ENCODE measurements around the gene ARL6IP4. TPM values are rescaled to one million over a fixed set of nuclear protein-coding genes. Genes with fewer than 3 reads are reported as not detected.

ARL6IP4 gene
- total RNA-seq, 1 donor from 2014 or later = 163 TPM

DNA sequence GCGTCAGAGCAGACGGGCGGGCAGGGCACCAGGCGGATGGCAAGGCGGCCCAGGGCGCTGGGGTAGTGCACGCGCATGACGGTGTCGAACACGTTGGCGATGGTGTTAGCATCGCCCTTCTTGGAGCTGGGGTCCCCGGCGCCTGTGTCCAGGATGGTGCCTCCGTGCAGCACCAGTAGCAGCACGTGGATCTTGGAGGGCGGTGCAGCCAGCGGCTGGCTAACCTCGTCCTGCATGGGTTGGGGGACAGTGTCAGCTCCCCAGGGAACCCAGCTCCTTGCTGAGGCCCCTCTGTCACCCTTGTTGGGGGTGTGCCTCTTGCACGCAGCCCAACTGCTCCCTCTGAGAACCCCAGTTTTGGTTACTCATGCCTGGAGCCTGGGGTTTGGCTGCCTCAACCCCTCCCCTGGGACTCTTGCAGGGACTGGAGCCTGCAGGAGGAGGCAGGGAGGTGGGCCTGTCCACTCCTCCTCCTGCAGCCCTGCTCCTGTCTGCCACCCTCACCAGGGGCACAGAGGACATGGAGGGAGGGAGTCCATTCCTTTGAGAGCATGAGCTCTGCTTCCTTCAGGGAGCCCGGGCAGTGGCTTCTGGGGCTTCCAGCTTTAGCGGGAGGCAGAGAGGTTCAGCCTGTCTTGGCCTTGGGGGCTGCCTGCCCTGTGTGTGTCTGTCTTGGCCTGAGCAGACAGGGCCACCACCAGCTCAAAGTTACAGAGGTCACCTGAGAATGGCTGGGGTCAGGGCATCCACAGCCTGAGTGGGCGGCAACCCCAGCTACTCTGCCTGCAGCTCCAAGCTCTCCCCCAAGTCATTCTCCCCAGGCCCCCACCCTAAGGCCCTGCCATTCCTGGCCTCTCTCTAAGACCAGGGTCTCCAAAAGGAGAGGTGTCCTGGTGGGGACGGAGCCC lies 17.1 kb downstream of the ARL6IP4 start:
- Mint-ChIP-seq H3K4me1 (peaks cover 4% of the 10 kb centered on the region), H3K9me3 (no peaks in the 10 kb centered on the region), H3K4me3 (no peak overlapping the region), H3K27me3 (no peaks in the 10 kb centered on the region), H3K36me3 (ENCODE audit: low read depth) (peaks cover 2% of the 10 kb centered on the region), H3K27ac (no peak overlapping the region)
- no peak for DNase-seq
- TF ChIP-seq, protein P1, sequence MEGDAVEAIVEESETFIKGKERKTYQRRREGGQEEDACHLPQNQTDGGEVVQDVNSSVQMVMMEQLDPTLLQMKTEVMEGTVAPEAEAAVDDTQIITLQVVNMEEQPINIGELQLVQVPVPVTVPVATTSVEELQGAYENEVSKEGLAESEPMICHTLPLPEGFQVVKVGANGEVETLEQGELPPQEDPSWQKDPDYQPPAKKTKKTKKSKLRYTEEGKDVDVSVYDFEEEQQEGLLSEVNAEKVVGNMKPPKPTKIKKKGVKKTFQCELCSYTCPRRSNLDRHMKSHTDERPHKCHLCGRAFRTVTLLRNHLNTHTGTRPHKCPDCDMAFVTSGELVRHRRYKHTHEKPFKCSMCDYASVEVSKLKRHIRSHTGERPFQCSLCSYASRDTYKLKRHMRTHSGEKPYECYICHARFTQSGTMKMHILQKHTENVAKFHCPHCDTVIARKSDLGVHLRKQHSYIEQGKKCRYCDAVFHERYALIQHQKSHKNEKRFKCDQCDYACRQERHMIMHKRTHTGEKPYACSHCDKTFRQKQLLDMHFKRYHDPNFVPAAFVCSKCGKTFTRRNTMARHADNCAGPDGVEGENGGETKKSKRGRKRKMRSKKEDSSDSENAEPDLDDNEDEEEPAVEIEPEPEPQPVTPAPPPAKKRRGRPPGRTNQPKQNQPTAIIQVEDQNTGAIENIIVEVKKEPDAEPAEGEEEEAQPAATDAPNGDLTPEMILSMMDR (IDR thresholded peaks at IDR 0.05) = no peak
- intact Hi-C loops (cut with micrococcal nuclease) = no loop called here
- POLR2A ChIA-PET = no interaction called here
- no peak for ATAC-seq (ENCODE audit: low read depth)
- CTCF ChIA-PET = no interaction called here

GRCh38 chr12:122998316-122998715 lies 17.8 kb downstream of the ARL6IP4 start:
- no peaks in the 10 kb centered on the region for H3K27me3 Mint-ChIP-seq
- CTCF ChIA-PET = no interaction called here
- H3K36me3 Mint-ChIP-seq (ENCODE audit: low read depth) = peaks cover 2% of the 10 kb centered on the region
- DNase-seq (no peak), ATAC-seq (ENCODE audit: low read depth) (no peak)
- peaks cover 3% of the 10 kb centered on the region for H3K4me1 Mint-ChIP-seq
- POLR2A ChIA-PET = interaction anchor here (0.7 kb wide), 1 partner anchor 32 kb away, joined by 4 read pairs; no protein-coding TSS in a partner anchor
- H3K4me3 Mint-ChIP-seq = no peak overlapping the region
- intact Hi-C loops (cut with micrococcal nuclease) = no loop called here
- TF ChIP-seq, protein P1 (IDR thresholded peaks at IDR 0.05) = no peak
- H3K9me3 Mint-ChIP-seq = no peaks in the 10 kb centered on the region
- no peak overlapping the region for H3K27ac Mint-ChIP-seq

DNA sequence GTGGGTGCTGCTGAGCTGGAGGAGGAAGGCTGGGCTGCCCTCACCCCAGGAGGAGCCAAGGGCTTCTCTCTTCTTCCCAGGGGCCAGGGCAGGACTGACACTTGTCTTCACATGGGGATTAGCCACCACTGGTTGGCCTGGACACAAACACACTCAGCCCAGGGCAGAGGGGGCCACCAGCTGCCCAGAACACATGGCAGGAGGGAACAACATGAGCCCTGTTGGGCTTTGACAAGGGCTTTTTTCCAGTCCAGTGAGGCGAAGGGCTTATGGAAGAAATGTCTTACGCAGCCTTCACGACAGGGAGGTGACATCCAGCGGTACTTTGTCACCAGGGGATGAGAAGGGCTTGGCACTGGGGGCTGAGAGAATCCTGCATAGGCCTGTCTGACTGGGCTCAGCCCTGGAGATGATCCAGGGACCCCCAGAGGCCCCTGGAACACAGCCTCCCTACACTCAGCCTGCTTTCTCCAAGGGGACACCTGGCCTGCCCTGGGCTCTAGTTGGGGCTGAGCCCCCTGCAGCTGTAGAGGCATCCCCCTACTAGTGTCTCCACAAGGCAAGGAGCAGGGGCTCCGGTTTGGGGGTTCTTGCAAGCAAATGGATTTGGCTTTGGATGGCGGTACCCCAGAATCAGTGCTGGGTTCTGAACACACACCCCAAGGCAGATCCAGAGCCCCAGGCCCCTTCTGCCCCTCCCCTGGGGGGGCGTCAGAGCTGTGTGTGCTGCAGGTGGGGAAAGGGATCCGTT lies 18.9 kb downstream of the ARL6IP4 start:
- Mint-ChIP-seq H3K4me3 (no peak overlapping the region), H3K36me3 (ENCODE audit: low read depth) (peaks cover 3% of the 10 kb centered on the region), H3K27ac (no peak overlapping the region), H3K9me3 (no peaks in the 10 kb centered on the region), H3K27me3 (no peaks in the 10 kb centered on the region), H3K4me1 (no peaks in the 10 kb centered on the region)
- TF ChIP-seq, protein P1 (IDR thresholded peaks at IDR 0.05) = no peak
- ChIA-PET CTCF (no interaction called here), POLR2A (no interaction called here)
- ATAC-seq (ENCODE audit: low read depth) (no peak), DNase-seq (no peak)
- intact Hi-C loops (cut with micrococcal nuclease) = no loop called here

DNA sequence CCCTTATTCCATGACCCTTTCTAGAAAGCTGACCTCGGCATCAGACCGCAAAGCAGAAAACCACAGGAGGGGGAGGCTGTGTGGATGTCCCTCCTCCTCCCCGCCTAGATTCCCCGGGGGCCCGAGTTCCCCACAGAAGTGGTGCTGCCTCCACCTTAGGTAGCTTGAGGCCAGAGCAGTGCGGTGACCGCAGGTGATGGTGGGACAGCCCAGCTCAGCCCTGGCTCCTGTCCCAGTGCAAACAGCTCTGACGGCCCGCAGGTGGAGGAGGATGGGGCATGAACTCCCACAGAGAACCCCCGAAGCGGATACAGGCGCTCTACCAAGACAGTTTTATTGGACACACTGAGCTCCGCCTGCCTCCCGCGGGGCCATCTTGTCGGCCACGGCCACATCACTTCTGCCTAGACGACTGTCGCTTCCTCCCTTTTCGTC lies 19.5 kb downstream of the ARL6IP4 start:
- no peak overlapping the region for H3K27ac Mint-ChIP-seq
- POLR2A ChIA-PET = no interaction called here

More for the DNA sequence above, 19.5 kb downstream of the ARL6IP4 start:
- H3K4me3 Mint-ChIP-seq = no peak overlapping the region
- ATAC-seq (ENCODE audit: low read depth) (no peak), DNase-seq (no peak)
- TF ChIP-seq, protein P1 (IDR thresholded peaks at IDR 0.05) = no peak
- peaks cover 4% of the 10 kb centered on the region for H3K36me3 Mint-ChIP-seq (ENCODE audit: low read depth)
- CTCF ChIA-PET = no interaction called here
- H3K9me3 Mint-ChIP-seq = no peaks in the 10 kb centered on the region
- no peaks in the 10 kb centered on the region for H3K4me1 Mint-ChIP-seq
- H3K27me3 Mint-ChIP-seq = no peaks in the 10 kb centered on the region
- intact Hi-C loops (cut with micrococcal nuclease) = no loop called here
